ENCODE measurements around the gene KAT8. TPM values are rescaled to one million over a fixed set of nuclear protein-coding genes. Genes with fewer than 3 reads are reported as not detected.

KAT8 gene
- total RNA-seq, 1 experiment from 2014 or later, result 44.9 TPM

DNA sequence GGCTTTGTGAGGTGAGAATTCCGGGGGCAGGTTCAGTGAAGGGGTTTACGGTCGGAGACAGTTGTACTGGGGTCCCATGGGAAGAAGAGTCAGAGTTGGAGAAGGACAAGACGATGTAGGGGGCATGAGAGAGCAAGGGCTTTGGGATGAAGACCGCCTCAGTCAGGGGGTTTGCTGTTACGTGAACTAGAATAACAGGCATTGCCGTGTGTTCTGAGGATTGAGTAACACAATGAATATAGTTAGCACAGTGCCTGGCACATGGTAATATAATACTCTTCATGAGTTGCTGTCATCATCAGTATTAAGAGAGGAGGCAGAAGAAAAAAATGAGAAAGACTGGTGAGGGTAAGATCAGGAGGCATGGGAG, 42.7 kb upstream of the KAT8 start (continued):
- TF ChIP-seq, protein P1, sequence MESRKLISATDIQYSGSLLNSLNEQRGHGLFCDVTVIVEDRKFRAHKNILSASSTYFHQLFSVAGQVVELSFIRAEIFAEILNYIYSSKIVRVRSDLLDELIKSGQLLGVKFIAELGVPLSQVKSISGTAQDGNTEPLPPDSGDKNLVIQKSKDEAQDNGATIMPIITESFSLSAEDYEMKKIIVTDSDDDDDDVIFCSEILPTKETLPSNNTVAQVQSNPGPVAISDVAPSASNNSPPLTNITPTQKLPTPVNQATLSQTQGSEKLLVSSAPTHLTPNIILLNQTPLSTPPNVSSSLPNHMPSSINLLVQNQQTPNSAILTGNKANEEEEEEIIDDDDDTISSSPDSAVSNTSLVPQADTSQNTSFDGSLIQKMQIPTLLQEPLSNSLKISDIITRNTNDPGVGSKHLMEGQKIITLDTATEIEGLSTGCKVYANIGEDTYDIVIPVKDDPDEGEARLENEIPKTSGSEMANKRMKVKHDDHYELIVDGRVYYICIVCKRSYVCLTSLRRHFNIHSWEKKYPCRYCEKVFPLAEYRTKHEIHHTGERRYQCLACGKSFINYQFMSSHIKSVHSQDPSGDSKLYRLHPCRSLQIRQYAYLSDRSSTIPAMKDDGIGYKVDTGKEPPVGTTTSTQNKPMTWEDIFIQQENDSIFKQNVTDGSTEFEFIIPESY (IDR thresholded peaks at IDR 0.05; ENCODE audit: extremely low read depth, insufficient replicate concordance, low read length), result no peak
- TF ChIP-seq CBX3 (IDR thresholded peaks at IDR 0.05; ENCODE audit: low read depth), result no peak

- TF ChIP-seq FOSL1 (IDR thresholded peaks at IDR 0.05; ENCODE audit: low read depth), result no peak
- TF ChIP-seq EZH2 (IDR thresholded peaks at IDR 0.05), result no peak
- TF ChIP-seq, protein P2, sequence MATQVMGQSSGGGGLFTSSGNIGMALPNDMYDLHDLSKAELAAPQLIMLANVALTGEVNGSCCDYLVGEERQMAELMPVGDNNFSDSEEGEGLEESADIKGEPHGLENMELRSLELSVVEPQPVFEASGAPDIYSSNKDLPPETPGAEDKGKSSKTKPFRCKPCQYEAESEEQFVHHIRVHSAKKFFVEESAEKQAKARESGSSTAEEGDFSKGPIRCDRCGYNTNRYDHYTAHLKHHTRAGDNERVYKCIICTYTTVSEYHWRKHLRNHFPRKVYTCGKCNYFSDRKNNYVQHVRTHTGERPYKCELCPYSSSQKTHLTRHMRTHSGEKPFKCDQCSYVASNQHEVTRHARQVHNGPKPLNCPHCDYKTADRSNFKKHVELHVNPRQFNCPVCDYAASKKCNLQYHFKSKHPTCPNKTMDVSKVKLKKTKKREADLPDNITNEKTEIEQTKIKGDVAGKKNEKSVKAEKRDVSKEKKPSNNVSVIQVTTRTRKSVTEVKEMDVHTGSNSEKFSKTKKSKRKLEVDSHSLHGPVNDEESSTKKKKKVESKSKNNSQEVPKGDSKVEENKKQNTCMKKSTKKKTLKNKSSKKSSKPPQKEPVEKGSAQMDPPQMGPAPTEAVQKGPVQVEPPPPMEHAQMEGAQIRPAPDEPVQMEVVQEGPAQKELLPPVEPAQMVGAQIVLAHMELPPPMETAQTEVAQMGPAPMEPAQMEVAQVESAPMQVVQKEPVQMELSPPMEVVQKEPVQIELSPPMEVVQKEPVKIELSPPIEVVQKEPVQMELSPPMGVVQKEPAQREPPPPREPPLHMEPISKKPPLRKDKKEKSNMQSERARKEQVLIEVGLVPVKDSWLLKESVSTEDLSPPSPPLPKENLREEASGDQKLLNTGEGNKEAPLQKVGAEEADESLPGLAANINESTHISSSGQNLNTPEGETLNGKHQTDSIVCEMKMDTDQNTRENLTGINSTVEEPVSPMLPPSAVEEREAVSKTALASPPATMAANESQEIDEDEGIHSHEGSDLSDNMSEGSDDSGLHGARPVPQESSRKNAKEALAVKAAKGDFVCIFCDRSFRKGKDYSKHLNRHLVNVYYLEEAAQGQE (IDR thresholded peaks at IDR 0.05; ENCODE audit: low read depth), result no peak
- no peaks in the 10 kb centered on the region for H3K9me2 ChIP-seq (ENCODE audit: insufficient read depth)
- H3K36me3 ChIP-seq (ENCODE audit: control insufficient read depth in 1 of 2, insufficient read depth in 2 of 2, low read length in 2 of 2), result peaks cover 14 to 42% of the 10 kb centered on the region in 2 experiments
- intact Hi-C loops (cut with micrococcal nuclease), result loop anchor here (10.0 kb wide), 1 partner anchor 378 kb away; the partner anchor contains the start of gene ARMC5
- no TSS peak for BruUV-seq (replicated peaks)
- DNase-seq (ENCODE audit: low read depth, low spot score), result no peak
- no peaks in the 10 kb centered on the region for H3K9me3 ChIP-seq (ENCODE audit: control insufficient read depth in 1 of 2, insufficient read depth in 1 of 2, low read depth in 1 of 2, low read length in 2 of 2)
- H2AFZ ChIP-seq (ENCODE audit: low read depth, low read length, poor library complexity, severe bottlenecking), result no peak overlapping the region
- H3K4me3 ChIP-seq (replicated peaks in 1 of 2; ENCODE audit: low read depth in 1 of 2, low read length in 2 of 2), result no peak overlapping the region
- no peak overlapping the region for H3K4me2 ChIP-seq (ENCODE audit: low read length)
- H3K27ac ChIP-seq (ENCODE audit: low read depth, low read length), result no peak overlapping the region
- no peak for ATAC-seq
- H3K79me2 ChIP-seq (ENCODE audit: insufficient read depth, low read length), result peaks cover 56% of the 10 kb centered on the region
- CTCF ChIA-PET, result no interaction called here
- H3K9ac ChIP-seq (ENCODE audit: low read length), result no peak overlapping the region
- no peaks in the 10 kb centered on the region for H4K20me1 ChIP-seq (ENCODE audit: insufficient read depth)
- POLR2A ChIA-PET, result no interaction called here
- H3K27me3 ChIP-seq (ENCODE audit: insufficient read depth, low read length), result no peaks in the 10 kb centered on the region
- RAD21 ChIA-PET (ENCODE audit: low non-redundant PET in 1 of 2, low total read pairs in 2 of 2, uncharacterized antibody in 2 of 2, unreplicated experiment in 2 of 2), result no interaction called here
- H3K4me1 ChIP-seq (ENCODE audit: control insufficient read depth in 1 of 2, insufficient read depth in 2 of 2, low read length in 2 of 2), result peaks cover 7 to 18% of the 10 kb centered on the region in 2 experiments; a peak in 3 of 4 replicates
These were observed 41.1 kb upstream of the KAT8 start for GRCh38 chr16:31076319-31076718.
